GM18499 (cell line): Measurements from ENCODE around the gene MYLK2.

ENCODE experiments used
- ATAC-seq: cut with Tn5 transposase; IDR thresholded peaks from one replicate; pipeline ENCODE4 v1.9.1; 2021; ENCODE audit warnings: moderate number of reproducible peaks; ENCODE audit not compliant: insufficient read depth, unreplicated experiment

Gene MYLK2

GRCh38 chr20:31848088-31848999 lies 29.2 kb downstream of the MYLK2 start:
- ATAC-seq = no peak

DNA sequence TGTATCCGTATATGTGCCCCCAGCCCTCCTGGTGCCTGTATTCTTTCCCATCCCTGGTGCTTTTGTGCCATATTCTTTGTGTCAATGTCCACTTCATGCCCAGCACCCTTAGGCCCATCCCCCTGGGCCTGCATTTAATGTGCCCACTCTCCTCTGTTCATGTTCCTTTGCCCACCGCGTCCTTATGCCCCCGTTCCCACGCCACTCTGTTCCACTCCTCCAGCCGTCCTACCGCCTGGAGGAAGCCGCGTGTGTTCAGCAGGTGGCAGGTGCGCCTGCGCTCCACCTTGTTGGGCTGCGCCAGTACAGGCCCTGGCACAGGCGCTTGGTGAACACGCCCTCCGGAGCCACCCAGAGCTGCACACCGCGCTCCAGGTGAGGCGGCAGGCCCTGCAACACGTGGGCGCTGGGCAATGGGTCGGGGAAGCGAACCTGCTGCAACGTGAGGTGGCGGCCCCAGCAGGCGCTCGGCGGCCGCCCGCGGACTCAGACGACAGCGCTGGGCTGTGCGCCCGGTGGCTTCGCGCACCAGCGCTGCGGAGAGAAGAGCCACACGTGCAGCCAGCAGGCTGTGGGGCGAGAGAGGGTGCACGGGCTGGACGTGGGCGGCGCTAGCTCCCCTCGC lies 30.3 kb downstream of the MYLK2 start:
- no peak for ATAC-seq

DNA sequence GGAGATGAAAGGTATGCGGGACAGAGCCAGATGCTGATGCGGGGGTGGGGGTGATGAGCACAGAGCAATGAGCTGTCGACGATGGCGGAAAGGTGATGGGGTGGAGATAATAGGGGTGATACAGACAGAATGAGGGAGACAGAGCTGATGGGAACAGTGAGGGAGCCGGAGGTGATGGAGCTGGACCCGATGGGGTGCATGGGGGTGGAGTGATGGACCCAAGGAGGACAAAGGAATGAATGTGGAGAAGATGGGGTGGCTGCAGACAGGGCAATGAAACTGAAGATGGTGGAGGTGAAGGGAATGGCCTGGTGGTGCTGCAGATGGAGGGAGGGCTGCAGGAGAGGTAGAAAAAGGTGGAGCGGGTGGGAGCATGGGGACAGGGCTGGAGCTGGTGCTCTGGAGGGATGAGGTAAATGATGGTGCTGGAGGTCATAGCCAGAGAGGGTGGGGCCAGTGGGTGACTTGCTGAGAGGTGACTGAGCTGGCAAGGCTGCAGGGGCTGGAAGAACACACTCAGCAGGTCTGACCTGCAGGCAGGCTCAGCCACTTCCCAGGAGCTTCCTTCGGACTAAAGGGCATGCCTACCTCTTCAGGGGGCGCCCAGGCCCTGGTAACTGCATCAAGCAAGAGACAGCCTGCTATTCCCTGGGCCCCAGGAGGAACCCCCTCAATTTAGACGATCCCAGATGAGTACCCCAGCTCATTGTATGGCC lies 32.2 kb downstream of the MYLK2 start:
- no peak for ATAC-seq

GRCh38 chr20:31853481-31853880 lies 34.3 kb downstream of the MYLK2 start:
- no peak for ATAC-seq

- no peak for ATAC-seq
These were observed 37.4 kb downstream of the MYLK2 start for GRCh38 chr20:31856516-31856915.

DNA sequence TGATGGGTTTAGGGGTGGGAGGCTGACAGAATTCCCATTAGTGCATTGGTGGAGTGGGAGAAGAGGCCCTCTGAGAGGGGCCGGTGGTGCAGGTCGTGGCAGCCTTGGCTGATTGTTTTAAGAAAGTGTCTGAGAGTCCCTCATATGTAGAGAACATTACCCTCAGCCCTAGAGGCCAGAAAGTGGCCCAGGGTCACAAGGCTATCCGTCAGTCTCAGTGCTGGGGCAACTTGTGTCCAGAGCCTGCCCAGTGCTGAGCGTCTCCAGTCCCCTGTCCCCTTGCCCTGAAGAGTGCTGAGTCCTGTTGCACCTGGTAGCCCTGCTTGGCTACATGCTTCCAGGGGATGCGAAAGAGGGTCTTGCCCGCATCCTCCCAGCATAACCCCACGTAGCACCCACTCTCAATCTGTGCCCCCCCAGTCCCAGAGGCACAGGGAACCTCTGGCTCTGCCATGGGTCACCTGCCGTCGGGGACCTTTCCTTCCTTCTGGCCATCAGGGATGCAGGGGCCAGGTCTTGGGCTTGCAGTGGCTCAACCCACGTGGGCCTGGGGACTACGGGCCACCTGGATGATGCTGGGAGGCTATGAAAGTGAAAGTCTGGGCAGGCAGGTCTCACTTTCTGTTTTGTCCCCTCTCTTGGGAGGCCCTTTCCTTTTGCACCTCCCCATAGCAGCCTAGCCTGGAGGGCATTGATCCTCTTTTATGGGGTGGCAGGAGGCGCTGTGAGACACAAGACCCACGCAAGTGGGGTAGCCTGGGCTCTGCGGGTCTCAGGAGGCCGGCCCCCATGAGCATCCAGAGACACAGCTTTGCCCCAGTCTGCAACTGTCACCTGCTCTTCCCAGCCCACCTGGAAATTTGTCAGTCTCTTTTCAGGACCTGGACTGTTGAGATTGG lies 39.0 kb downstream of the MYLK2 start:
- ATAC-seq = no peak

DNA sequence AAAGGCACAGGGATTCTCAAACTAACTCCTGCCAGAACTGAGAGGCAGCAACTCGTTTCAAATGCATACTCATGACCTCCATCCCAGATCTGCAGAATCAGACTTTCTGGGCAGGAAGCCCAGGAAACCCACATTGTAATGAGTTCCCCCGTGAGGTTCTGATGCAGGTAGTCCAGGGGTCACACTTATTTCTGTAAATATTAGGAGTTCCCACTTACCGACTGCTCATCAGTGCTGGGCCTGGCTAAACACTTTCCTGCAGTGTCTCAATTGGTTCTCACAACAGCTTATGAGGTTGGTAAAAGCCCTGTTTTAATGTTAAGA lies 39.6 kb downstream of the MYLK2 start:
- ATAC-seq = no peak

DNA sequence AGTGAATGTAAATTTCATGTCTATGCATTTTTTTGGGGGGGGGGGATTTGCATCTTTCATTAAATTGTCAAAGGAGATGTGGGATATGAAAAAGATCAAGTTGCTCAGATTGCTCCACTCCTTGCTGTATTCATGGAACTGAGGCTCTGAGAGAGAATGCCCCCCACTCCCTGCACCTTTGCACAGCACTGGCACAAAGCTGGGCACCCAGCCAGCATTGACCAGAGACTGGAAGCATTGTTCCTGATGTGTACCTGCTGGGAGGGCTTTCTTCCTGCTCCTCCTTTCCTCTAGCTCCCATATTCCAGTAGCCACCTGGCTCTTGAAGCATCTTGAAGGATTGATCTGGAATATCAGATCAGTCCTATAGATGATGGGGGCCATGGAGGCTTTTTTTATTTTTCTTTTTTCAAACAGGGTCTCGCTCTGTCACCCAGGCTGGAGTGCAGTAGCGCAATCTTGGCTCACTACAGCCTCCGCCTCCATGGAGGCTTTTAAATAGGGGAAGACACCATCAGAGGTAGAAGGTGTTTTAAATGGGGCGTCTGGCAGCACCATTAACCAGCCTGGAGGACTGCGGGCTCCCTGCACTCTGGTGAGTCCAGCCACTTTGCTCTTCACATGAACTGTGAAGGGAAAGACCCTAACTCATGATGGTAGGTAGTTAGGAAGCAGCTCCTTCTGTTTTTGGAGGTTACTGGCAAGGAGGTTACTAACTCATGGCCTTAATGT lies 40.3 kb downstream of the MYLK2 start:
- ATAC-seq = no peak

- no peak for ATAC-seq
These were observed 40.8 kb downstream of the MYLK2 start for GRCh38 chr20:31859998-31860380.

GRCh38 chr20:31860390-31861134 lies 41.4 kb downstream of the MYLK2 start:
- ATAC-seq = no peak

DNA sequence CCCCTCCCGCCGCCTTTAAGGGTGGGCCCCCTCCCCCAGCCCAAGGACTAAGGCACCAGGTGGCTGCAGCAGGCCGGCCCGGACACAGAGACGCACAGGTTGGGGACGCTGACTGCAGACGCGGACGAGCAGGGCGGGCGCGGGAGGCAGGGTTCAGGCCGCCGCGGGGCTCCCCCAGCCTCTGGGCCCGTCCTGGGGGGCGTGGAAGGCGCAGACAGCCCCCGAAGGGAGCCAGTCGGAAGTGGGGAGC lies 41.9 kb downstream of the MYLK2 start:
- ATAC-seq = no peak

DNA sequence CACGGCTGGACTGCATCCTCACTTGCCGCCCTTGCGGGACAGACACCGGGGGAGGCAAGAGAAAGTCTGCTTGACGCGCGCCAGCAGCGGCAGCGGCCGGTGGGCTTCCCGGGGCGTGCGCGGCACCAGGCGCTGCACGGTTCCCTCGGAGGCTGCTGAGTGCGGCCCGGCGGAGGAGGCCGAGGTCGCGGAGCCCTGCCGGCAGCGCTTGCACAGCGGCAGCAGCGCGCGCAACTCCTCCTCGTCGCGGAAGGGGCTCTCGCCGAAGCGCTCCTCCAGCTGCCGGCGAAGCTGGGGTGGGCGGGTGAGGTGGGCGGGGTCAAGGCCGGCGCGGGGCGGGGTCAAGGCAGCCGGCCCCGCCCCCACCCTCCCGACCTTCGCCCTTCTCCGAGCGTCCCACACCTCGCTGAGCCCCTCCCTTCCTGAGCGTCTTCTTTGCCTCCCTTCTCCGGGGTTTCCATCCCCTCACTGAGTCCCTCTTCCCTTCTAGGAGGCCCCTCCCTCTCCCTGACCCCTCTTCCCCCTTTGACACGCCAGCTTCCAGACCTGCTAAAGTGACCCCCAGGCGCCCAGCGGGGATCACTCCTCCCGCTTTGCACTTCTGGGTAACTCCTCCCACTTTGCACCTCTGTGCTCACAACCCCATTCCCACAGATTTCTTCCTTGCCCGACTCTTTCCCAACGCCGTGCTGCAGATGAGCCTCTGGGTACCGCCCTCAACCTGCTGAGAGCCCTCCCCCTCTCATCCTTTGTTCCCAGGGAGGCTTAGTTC lies 42.4 kb downstream of the MYLK2 start:
- no peak for ATAC-seq

DNA sequence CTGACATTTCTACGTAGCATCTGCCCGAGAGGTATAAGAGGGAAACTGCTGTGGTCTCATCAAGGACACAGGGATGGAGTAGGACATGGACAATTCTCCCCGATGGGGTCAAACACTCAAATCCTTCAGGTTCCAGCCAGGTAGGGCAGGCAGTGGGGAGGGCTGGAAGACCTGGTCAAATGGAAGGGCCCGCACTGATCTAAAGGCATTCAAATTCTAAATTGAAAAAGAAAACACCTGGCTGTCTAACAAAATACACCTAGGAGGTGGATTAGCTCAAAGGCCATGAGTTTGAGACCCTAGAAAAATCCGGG lies 43.0 kb downstream of the MYLK2 start:
- ATAC-seq = no peak

GRCh38 chr20:31862506-31862905 lies 43.4 kb downstream of the MYLK2 start:
- no peak for ATAC-seq

GRCh38 chr20:31863296-31864085 lies 44.3 kb downstream of the MYLK2 start:
- no peak for ATAC-seq

DNA sequence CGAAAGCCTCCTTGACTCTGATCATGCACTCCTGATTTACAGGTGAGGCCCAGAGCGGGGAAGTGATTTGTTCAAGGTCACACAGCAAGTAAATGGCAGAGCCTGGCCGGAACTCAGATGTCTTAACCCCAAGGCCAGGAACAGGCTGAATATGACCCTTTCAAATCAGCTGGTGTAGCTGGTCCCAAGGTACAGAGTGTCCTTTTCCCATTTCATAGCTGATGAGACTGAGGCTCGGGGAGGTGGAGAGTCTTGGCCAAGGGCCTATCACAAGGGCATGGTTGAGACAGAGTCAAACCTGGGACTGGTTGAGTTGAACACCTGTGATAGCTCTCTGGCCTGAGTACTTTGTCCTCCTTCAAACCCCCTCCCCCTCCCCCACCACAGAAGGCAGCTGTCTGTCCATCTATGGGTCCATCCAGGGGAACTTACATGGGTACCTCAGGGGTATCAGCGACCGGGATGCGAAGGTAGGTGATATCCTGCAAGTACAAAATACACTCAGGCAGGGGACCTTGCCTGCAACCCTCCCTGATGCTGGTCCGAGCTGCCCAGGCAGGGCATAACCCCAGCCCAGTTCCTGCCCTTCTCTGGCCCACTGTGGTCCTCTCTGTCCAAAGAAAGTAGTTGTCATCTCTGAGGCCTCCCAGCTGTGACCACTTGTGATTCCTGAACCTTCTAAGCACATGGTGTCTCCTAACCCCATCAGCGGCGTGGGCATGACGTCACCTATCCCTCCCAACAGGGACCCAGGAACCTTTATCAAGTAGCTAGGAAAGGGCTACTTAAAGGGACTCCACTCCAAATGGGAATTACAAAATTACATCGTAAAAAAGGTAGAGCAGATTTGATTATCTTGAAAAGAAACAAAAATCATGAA lies 45.6 kb downstream of the MYLK2 start:
- no peak for ATAC-seq

- ATAC-seq = no peak
These were observed 47.1 kb downstream of the MYLK2 start for GRCh38 chr20:31866221-31866620.
